Parathyroid adenoma (tissue), 2 donors: ENCODE results near the gene HLX.

ENCODE experiments used
- H2AFZ ChIP-seq: fragments of 300-600 bp; sonication (generic); one replicate; pipeline ENCODE4 v1.7.0; 2017; ENCODE audit warnings: antibody characterized with exemption, mild to moderate bottlenecking
- H3K27ac ChIP-seq: fragments of 300-600 bp; sonication (generic); one replicate; pipeline ENCODE4 v1.7.0; 2017
- H3K27me3 ChIP-seq: fragments of 300-600 bp; sonication (generic); one replicate; pipeline ENCODE4 v1.7.0; 2017; ENCODE audit warnings: low read length; ENCODE audit not compliant: control insufficient read depth, insufficient read depth
- H3K36me3 ChIP-seq: fragments of 300-600 bp; sonication (generic); one replicate; pipeline ENCODE4 v1.7.0; 2017; ENCODE audit warnings: low read length; ENCODE audit not compliant: control insufficient read depth, insufficient read depth
- H3K4me1 ChIP-seq: fragments of 300-600 bp; sonication (generic); one replicate; pipeline ENCODE4 v1.7.0; 2017; ENCODE audit warnings: control low read depth
- H3K4me2 ChIP-seq: fragments of 300-600 bp; sonication (generic); one replicate; pipeline ENCODE4 v1.7.0; 2017; ENCODE audit warnings: low read length
- H3K4me3 ChIP-seq: fragments of 300-600 bp; sonication (generic); one replicate; pipeline ENCODE4 v1.7.0; 2017; ENCODE audit warnings: low read depth, low read length
- H3K79me2 ChIP-seq: fragments of 300-600 bp; sonication (generic); one replicate; pipeline ENCODE4 v1.7.0; 2017; ENCODE audit warnings: control low read depth
- H3K9ac ChIP-seq: fragments of 300-600 bp; sonication (generic); one replicate; pipeline ENCODE4 v1.7.0; 2017; ENCODE audit warnings: mild to moderate bottlenecking
- H3K9me3 ChIP-seq: fragments of 300-600 bp; sonication (generic); one replicate; pipeline ENCODE4 v1.7.0; 2017; ENCODE audit warnings: low read length; ENCODE audit not compliant: control insufficient read depth
- TF ChIP-seq, protein P1 (sequence below): fragments of 300-600 bp; sonication (generic); IDR thresholded peaks from one replicate; pipeline ENCODE4 v1.7.0; 2017; ENCODE audit warnings: antibody characterized with exemption, mild to moderate bottlenecking
- donor health status: primary hyperparathyroidism.

The HLX gene

DNA sequence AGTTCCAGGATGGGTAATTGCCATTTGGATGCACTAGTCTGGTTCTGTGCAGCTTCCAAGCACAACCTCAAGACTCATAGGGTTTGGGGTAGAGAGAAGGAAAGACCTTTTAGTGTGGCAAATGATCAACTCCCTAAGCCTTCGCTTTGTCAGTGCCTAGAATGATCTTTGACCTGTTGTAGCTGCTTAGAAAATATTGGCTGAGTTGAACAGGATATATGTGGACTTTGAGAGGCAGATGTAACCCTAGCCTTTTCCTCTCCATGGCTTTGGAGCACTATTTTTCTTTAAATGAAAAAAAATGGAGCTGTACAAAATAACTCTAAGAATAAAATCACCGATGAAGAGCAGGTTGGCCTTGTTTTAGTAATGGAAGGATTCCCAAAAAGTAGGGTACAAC, 41.7 kb downstream of the HLX start:
- H3K4me2 ChIP-seq: no peak overlapping the region
- TF ChIP-seq, protein P1, sequence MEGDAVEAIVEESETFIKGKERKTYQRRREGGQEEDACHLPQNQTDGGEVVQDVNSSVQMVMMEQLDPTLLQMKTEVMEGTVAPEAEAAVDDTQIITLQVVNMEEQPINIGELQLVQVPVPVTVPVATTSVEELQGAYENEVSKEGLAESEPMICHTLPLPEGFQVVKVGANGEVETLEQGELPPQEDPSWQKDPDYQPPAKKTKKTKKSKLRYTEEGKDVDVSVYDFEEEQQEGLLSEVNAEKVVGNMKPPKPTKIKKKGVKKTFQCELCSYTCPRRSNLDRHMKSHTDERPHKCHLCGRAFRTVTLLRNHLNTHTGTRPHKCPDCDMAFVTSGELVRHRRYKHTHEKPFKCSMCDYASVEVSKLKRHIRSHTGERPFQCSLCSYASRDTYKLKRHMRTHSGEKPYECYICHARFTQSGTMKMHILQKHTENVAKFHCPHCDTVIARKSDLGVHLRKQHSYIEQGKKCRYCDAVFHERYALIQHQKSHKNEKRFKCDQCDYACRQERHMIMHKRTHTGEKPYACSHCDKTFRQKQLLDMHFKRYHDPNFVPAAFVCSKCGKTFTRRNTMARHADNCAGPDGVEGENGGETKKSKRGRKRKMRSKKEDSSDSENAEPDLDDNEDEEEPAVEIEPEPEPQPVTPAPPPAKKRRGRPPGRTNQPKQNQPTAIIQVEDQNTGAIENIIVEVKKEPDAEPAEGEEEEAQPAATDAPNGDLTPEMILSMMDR: no peak
- no peaks in the 10 kb centered on the region for H3K79me2 ChIP-seq
- H3K9ac ChIP-seq: no peak overlapping the region
- no peak overlapping the region for H3K27ac ChIP-seq
- no peak overlapping the region for H3K4me3 ChIP-seq
- H3K36me3 ChIP-seq: no peaks in the 10 kb centered on the region
- H3K9me3 ChIP-seq: no peaks in the 10 kb centered on the region
- no peaks in the 10 kb centered on the region for H3K4me1 ChIP-seq
- no peak overlapping the region for H2AFZ ChIP-seq
- no peaks in the 10 kb centered on the region for H3K27me3 ChIP-seq

DNA sequence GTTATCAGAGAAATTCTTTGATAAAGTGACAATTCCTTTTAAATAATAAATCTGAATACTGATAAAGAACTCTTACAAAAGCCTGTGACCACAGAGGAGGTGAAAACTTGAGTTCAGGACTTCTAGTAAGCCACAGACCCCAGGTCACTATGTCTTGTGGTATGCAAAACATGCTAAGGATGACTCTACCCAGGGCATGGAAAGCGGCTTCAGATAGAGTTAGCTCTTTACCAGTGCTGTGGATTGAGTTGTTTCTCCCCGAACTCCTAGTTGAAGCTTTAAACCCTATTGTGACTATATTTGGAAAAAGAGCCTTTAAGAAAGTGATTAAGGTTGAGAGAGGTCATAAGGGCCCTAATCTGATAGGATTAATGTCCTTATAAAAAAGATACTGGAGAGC, 42.3 kb downstream of the HLX start:
- no peaks in the 10 kb centered on the region for H3K27me3 ChIP-seq
- H3K4me3 ChIP-seq: no peak overlapping the region
- no peaks in the 10 kb centered on the region for H3K4me1 ChIP-seq
- TF ChIP-seq, protein P1: no peak
- H3K9me3 ChIP-seq: no peaks in the 10 kb centered on the region
- H2AFZ ChIP-seq: no peak overlapping the region
- H3K4me2 ChIP-seq: no peak overlapping the region
- H3K79me2 ChIP-seq: no peaks in the 10 kb centered on the region
- H3K27ac ChIP-seq: no peak overlapping the region
- no peaks in the 10 kb centered on the region for H3K36me3 ChIP-seq
- H3K9ac ChIP-seq: no peak overlapping the region

DNA sequence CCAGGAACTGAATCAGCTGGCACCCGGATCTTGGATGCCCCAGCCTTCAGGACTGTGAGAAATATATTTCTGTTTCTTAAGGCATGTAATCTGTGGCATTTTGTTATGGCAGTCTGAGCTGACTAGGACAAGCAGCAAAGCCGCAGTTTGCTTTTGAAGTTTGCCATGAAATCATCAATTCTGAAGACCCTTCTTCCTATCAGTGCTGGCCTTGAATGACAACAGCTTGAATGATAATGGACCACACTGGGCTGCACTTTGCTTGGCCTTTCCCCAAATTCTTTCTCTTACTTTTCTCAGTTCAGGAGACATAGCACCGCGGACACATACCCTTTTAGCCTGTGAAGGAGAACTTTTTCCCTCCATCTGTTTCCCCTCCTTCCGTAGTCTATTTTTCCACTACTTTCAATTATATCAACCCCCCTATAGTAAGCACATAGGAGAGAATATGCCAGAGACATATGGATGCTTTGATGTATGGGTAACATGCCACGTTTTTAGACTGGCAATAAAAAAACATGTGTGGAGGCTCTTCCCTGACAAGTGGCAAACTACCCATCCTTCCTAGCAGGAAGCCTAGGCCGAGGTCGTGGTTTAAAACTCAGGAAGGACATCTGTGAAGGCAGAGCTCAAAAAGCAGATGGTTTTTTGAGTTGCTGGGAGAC, 42.9 kb downstream of the HLX start:
- no peak overlapping the region for H3K4me2 ChIP-seq
- TF ChIP-seq, protein P1: no peak
- no peaks in the 10 kb centered on the region for H3K27me3 ChIP-seq
- H3K4me3 ChIP-seq: no peak overlapping the region
- H3K79me2 ChIP-seq: no peaks in the 10 kb centered on the region
- no peak overlapping the region for H3K27ac ChIP-seq
- no peak overlapping the region for H2AFZ ChIP-seq
- H3K36me3 ChIP-seq: no peaks in the 10 kb centered on the region
- no peaks in the 10 kb centered on the region for H3K9me3 ChIP-seq
- H3K9ac ChIP-seq: no peak overlapping the region
- H3K4me1 ChIP-seq: no peaks in the 10 kb centered on the region

DNA sequence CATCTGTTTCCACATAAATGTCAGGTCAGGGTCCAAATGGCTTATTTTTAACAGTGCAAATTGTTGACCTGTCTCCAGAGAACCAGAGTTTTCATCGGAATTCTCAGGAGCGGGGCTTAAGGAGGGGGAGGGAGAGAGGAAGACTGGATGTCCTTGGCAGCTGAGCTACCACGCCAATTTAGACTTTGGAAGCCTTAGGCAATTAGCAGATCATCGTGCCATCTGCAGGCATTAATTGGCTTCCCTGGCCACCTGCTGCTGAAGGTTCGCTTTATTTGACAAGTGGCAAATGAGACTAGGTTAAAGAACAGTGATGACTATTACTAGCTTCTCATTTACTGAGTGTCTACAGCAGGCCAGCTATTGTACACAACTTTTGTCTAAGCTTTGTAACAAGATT, 43.7 kb downstream of the HLX start:
- TF ChIP-seq, protein P1: no peak
- Histone ChIP-seq H3K9me3 (no peaks in the 10 kb centered on the region), H3K4me1 (no peaks in the 10 kb centered on the region), H3K79me2 (no peaks in the 10 kb centered on the region), H3K27me3 (no peaks in the 10 kb centered on the region), H3K4me2 (no peak overlapping the region), H2AFZ (no peak overlapping the region), H3K36me3 (no peaks in the 10 kb centered on the region), H3K4me3 (no peak overlapping the region), H3K27ac (no peak overlapping the region), H3K9ac (no peak overlapping the region)

DNA sequence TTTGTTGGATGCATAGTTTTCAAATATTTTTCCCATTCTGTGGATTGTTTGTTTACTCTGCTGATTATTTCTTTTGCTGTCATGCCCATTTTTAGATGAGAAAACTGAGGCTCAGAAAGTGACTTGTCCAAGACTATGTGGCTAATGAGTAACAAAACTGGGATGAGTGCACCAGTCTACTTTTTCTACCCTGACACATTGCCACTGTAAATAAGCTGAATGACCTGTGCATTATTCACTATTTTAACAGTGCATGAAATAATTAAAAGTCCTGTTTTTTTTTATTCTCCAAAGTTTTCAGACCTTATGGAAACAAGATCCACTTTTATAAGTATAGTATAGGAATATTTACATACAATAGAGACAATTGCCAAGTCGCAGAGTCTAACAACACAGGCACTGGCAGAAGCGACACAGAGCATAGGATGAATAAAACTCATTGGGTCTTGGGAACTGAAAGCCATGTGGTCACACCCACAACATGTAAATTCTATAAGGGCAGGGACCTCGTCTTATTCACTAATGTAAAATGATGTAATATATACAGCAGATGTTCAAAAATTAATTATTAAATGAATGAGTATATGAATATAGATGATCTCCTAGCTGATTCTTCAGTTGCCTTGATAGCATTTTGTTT, 45.2 kb downstream of the HLX start:
- TF ChIP-seq, protein P1: no peak
- Histone ChIP-seq H3K4me3 (no peak overlapping the region), H3K36me3 (no peaks in the 10 kb centered on the region), H3K27me3 (no peaks in the 10 kb centered on the region), H3K27ac (no peak overlapping the region), H3K4me2 (no peak overlapping the region), H3K79me2 (no peaks in the 10 kb centered on the region), H3K9me3 (no peaks in the 10 kb centered on the region), H3K9ac (no peak overlapping the region), H3K4me1 (no peaks in the 10 kb centered on the region), H2AFZ (no peak overlapping the region)
